Stimulated activated CD8-positive, alpha-beta memory T cell treated with anti-CD3 and anti-CD28 coated beads, Interleukin-4, amount 100 ng/mL, for 4 hours (primary cell): Measurements from ENCODE around the gene DCLK1.

Experiments
- DNase-seq, 2 donors: peaks; one replicate each; pipeline ENCODE4 v3.0.0-alpha.2; 2020; ENCODE audit warnings: low read depth in 2 of 2, low spot score in 1 of 2

DCLK1 gene

DNA sequence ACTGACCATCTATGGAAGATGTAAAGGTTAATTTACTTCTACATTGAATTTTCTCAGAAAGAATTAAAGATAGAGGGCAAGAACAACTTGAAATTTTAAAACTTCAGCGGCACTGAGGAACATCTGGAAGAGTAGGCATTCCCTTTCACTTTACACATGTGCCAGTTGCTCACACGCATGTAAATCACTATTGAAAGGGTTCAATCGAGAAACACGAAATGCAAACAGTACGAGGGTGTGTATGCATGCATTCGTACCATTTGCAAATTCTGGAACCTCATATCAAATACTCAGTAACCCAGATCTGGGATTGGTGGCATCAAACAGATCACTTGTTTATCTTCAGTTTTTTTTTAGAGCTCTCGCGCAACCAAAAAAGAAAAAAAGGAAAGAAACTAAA lies 339.2 kb downstream of the DCLK1 start:
- DNase-seq = no peak

DNA sequence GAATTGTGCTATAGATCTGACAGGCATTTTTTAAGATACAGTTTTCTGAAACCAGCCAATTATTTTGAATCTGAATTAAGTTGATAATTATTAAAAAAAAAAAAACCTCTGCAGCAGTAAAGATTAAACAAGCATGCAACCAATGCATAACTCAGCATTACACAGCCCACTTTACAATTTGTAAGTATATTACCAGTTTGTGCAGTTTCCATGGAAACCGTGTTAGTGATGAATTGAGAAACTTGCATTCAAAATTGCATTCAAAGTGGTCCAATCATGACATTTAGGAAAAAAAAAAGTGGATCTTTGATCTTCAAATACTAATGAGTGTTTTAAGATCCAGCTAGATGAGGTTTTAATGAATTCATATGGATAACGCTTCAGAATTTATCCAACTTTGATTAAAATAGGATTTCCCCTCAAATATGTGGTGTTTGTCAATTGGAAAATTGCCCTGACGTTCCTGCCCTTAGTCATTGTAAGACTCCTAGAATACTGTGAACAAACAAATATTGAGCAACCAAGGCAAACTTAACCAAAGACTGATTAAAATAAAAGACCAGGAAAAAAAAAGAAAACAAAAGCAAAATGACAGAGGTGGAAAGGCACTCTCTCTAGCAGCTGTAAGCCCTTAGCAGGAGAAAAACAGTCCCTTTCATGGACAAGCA lies 339.9 kb downstream of the DCLK1 start:
- DNase-seq = no peak

DNA sequence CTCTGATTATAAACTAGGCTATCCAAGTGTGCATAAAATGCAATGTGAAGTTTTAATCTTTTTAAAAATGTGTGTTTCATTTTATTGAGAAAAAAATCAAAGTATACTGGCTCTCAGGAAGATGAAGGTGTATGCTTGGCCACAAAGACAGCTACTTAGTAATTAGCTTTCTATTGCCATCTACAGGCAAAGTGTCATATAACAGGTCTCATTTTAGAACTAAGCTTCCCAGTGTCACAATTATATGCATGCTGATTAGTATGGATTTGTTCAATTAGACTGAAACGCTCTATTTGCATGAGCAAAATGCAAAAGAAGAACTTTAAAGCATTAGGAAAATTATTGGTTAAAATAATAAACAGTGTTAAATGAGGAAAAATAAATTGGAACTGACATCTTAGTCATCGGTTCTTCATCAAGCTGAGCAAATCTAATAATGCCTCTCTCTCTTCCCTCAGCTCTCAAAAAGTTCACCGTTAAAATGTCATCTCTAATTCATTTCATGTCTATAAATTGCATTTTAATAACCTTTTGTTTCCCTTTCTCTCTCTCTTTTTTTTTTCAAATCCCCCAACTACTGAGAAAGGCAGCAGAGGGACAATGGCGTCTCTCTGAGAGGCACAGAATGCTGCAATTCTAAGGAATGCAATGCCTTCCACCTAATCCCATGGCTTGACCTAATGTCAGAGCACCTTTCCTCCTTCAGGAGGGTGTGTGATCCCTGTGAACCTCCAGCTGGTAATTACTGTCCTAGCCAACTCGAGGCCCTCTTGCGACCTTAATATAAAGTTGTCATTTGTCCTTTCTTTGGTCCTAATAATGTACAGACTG lies 341.6 kb downstream of the DCLK1 start:
- no peak for DNase-seq

DNA sequence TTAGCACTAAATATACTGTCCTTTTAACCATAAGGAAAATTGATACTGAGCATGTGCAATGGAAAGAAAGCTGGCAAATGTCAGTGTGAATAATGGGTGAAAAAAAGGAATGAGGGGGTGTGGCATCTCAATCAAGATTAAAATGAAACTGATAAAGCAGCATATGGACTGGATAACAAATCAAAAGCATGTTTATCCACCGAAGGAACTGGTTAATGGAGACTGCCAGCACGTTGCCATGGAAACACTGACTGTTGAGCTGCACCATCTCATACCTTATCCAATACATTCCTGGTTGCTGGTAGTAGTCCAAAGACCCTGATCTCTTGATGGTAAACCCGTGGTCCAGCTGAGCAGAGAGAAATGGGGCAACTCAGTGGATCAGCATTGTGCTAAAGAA lies 343.2 kb downstream of the DCLK1 start:
- no peak for DNase-seq

DNA sequence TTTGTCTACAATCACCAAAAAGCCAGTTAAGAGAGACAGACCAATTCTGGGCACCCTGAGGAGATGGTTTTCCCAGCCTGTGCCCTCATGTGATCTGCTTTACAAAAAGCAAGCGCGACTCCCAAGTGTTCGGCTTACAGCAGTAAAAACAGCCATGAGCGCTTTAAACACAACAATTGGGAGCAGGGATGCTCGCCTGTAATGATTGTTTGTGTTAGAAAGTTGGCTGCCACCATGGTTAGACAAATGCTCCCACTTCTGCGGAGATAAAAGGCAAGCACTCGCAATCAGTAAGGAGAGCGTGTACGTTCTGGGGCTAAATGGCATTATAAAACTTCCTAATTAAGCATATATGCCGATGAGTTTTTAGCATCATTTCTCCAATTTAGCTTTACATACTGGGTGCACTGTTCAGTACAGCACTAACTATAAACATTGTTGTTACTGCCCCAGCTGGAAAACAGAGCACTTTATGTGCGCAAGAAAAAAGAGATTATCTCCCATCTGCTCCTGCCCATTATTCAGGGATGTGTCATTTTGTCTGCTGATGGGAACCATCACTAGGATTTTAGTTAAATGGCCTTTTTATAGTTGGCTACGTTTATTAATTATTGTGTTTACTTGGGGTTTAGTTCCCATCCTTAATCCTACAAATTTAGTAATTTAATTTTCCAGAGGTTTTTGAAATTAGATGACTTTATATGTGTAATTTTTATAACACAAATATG lies 345.4 kb downstream of the DCLK1 start:
- no peak for DNase-seq

DNA sequence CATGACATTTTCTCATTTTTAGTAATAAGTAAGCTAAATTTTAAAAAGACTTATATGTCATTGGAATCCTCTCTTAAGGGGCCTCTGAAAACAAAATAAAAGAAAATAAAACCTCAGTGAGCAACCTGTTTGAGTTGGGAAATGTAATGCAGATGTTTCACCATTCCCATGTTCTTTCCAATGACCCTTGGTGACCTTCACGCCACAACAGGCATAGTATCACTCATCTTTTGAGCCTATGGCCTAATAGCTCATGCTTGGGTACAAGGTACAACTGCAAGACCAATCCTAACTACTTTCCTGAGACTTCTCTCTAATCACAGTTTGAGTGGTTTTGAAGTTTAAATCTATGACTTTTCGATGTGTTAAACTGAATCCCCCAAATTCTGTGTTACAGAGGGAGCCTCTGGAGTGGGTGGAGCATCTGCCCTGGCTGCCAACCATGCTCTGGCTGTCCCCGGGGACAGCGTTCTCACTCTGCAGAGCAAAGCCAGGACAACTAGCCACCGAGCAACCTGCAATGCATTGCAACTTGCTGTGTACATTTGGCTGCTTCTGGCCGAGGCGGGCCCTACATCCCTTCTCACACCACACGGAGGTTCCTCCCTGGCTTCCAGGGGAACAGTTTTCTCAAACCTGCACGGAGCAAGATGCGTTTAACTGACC lies 346.8 kb downstream of the DCLK1 start:
- DNase-seq = no peak

DNA sequence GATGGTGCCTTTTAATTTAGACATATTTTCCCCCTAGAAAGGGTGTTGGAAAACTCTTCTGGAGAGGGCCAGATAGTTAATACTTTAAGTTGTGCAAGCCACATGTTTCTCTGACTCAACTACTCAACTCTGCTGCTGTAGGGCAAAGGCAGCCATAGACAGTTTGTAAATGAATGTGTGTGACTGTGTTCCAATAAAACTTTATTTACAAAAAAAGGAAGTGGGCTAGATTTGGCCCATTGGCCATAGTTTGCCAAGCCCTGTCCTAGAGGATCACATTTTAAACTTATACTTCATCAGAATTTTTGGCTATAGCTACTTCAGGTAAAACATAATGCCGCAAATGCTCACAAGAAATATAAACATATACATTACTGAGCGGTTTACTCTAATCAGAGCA lies 348.4 kb downstream of the DCLK1 start:
- DNase-seq = no peak

DNA sequence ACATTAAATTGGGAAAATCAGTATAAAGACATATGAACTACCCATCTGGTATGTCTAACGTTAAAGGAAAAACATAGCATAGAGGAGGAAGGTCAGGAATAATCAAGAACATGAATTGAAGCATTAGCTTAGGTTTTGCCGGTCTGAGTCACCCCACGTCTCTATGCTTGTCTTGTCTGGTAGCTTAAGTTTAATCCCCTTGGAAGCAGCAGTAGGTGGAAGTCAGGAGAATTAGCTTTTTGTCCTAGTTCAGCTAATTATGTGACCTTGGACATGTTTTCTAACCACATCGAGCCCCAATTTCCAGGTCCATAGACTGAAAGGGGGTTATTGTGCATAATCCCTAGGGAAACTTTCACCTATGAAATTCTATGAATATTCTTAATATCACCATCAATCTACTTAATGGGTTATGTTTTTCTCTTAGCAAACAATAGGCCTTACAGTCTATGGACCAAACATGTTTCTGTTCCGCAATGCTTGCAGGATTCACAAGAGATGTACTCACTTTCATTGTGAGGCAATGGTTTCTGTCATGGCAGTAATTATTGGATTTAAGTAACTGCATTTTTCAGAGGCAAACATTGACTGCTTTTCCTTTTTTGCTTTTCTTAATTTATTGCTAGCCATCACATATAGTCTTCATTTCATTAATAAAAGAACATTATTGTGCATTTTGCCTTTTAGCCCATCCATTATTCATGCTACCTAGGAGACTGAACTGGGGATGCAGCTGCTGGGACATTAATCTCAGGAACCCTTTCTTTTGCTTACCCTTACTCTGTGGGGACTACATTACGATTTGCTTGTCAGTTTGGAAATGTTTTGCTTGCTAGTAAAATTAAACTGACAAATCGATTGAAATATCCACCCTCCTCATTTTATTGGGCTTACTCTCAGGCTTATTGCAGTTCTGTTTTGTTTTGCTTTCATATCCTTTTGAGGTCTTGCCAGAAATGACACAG lies 349.9 kb downstream of the DCLK1 start:
- no peak for DNase-seq

DNA sequence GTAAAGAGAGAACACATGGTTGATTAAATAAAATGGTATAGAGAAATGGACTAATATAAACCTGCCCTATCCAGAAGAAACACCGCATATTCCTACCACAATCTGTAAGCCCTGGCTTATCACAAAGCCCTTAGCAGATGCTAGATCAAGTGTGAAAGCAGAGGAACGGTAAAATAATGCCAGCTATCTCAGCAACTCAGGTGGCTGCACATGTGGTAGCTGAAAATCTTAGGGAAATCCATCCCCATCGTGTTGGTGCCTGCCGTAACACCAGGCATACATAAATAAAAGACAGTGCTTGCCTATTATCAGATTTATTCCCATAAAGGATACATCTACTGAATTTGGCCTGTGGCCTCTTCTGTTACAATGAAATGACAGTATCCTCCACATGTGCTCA lies 350.6 kb downstream of the DCLK1 start:
- no peak for DNase-seq

DNA sequence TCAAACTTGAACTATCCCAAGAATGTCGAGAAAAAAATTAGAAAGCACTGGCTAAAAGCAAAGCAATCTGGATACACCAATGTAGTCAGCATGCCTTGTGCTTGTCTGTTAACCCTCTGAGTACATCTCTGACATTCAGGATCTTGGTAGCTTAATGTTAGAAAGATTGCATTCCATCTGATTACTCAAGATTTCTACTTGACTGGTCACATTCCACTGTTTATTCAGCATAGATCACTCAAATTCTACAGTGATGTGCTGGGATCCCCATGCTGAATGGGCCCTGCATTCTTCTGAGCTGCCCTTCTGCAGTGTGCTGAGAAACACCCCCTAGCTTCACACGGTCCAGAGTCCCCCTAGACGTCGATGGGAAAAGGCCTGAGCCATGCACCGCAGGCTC lies 359.3 kb downstream of the DCLK1 start:
- no peak for DNase-seq

DNA sequence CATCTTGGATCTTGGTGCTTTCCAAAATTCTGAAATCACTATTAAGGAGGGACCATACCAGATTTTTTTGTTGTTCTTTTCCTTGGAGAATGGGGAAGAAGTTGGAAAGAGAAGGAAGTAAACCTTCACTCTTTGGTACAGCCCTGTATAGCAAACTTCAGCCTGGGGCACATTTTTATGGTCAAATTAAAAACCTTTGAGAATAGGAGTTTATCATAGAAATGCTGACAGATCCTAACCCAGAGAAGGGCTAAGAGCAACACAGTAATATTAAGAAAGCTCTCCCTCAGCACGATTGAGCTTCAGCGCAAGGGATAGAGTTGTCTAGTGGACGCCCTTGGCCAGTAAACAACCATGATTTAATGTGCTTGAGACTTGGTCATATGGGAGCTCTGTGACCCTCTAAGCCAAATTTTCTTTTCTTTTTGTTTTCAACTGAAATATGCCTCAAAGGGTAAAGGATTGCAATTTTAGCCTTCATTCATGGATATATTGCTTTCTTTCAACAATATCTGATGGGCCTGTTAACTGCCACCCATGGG lies 360.4 kb downstream of the DCLK1 start:
- DNase-seq = no peak

DNA sequence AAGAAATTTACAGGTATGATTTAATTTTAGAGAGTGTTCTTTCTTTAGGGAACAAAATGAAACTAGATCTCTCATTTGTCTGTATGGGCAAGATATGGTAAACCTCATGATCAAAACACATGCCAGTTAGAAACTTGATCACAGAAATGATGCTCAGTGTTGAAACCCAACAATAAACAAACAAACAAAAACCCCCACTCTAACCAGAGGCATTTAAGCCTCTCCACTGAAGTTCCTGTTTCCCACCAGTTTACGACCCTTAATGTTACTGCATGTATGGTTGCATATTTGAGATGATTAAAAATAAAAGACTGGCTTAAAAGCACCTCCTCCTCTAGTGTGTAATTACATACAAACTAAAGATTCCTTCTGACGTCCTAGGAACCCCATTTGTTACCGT lies 361.4 kb downstream of the DCLK1 start:
- DNase-seq = no peak

DNA sequence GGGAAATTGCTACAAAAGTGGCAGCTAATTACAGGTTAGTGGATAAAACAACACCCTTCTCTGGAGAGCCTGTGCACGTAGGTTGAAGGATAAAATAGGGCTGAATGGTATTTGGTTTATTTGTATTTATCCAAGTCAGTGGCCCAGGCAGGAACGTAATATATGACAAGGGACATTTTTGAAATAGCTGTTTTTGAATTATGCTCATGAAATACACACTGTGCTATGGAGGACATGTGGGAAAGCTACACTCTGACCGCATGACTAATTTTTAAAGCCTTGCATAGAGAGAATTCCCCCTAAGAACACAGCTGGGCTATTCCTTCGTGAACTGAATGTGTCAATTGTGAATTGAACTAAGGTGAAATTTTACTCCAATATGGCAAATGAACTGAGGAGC lies 362.6 kb downstream of the DCLK1 start:
- DNase-seq = no peak

DNA sequence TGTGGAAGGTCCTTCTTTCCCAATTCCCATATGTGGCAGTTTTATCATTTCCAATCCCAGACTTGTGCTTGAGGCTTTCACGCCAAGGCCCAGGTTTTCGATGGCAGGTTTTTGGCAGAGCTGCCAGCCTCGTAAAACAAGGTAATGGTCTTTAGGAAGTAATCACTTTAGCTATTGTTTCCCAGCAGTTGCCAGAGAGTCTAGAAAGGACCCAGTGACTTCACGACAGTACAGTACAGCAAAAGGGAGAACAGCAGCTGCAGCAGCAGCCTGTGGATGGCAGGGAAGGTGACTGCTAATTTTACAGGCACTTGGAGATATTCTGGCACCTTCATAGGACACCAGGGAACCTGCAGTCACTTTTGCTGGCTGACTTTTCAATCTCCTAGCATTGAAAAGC lies 363.1 kb downstream of the DCLK1 start:
- DNase-seq = no peak

DNA sequence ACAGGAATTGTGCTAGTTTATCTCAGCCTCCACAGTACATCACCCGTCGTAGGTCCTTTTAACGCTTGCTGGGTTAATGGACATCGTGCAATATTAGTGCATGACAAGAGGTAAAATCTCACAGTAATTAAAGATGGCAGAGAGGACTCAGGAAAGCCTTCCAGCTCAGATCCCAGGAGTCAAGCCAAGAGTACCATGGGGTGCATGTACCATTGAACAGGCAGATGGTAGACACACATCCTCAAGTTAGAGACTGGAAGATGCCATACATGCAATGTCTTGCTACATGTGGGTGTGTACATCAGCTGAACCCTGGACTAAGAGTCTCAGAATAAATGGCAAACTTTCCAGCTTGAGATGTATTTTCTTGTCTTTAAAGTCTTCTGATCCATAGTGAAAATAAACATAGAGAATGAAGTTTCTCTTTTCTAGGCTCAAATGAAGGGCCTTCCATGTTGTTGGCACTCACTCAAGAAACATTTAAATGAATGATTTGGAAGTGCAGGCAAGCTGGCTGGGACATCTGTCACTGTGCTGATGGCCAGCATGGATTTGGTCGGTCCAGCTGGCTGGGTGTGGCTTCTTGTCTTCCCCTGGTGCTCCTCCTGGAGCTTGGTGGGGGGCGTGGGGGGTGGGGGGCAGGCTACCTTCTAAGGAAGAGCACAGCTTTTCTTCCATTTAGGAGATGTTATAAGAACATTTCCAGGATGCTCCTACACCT lies 363.8 kb downstream of the DCLK1 start:
- DNase-seq = no peak

DNA sequence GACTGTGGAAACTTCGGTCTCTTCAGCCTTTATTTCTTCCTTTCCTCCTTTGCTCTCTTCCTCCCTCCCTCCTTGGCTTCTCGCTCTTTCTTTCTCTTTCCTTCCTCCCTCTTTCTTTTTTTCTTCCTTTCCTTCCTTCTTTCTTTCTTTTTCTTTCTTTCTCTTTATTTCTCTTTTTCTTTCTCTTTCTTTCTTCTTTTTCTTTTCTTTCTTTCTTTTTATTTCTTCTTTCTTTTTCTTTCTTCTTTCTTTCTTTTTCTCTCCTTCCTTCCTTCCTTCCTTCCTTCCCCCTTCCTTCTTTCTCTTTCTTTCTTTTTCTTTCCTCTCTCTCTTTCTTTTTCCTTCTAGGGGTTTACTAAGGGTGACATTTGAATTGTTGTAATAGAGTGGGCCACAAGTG lies 364.5 kb downstream of the DCLK1 start:
- no peak for DNase-seq

DNA sequence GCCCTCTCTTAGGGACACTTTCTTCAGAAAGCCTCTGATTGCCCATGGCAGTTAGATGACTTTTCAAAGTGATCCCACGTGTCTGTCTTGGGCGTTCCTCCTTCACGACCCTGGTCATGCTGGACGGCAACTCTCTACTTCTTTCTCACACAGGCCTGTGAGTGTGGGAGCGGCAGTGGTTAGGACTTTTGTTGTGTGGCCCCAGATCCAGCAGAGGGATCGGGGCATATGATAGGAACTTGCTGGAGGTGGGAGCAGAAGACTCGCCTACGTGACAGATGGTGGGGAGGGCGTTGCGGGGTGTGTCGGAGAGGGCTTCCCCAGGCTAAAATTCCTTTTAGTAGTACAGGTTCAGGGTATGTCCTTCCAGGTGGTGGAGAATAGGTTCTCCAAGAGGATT lies 365.2 kb downstream of the DCLK1 start:
- no peak for DNase-seq

DNA sequence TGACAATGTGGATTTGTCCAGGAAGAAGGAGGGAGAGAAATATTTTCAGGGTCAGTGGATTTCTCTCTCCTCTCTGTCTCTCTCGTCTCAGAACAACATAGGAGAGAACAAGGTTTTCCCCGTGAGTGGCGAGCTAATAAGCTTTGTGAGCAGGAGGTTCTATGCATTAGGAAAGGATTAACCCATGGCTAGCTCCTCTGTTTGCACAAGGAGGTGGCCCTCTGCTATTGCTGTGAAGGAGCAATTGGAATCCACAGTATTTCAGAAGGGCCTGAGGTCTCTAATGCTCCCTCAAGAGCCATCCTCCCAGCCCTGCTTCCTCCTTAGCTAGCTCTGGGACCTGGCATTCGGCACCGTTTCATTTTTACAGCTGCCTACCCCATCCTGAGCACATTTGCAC lies 365.8 kb downstream of the DCLK1 start:
- no peak for DNase-seq

DNA sequence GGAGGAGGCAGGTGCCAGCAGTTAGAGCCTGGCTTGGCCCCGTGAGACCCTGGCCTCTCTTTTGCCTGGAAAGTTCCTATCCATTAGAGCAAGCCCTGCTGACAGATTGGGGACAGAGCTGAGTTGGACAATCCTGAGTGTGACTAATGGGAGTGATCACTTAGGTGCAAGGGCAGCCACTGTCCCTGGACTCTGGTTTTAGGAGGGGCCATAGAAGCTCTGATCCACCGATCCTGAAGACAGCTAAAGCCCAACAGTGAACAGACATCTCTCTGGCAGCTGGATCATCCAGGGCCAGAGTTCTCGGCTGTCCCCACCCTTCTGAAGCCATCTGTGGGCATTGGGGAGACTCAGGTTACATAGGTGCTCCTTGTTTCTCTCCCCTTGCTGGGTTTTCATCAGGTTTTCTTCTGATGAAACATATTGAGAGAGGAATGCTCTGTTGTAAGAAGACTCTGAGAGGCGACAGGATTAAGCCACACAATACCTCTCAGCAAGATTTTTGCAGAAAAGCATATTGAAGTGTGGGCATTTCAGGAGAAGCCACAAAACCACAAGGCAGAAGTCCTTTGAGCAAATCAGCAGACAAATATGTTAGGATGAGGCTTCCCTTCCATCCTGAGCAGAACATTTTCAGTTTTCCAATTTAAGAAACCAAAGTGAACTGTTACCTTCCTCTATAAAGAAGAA lies 366.7 kb downstream of the DCLK1 start:
- DNase-seq = no peak
